Transverse colon (tissue), 4 donors: ENCODE results near the gene BTG3.

ENCODE experiments used
- POLR2AphosphoS5 ChIP-seq, 3 donors: sonication (generic); formaldehyde crosslinking; IDR thresholded peaks; one replicate each; pipeline ENCODE4 v1.6.1; 2016; ENCODE audit warnings: antibody characterized with exemption in 3 of 3
- TF ChIP-seq, protein P1 (sequence below), 5 experiments: fragments of 200-600 bp in 3 of 5; fragments of 450-650 bp in 2 of 5; sonication (generic) in 3 of 5; IDR thresholded peaks; 1 replicate in 2 of 5; 2 replicates in 3 of 5; pipeline ENCODE4 v1.5.1; 2016 to 2017; ENCODE audit warnings: antibody characterized with exemption in 5 of 5, inconsistent platforms in 3 of 5, mild to moderate bottlenecking in 2 of 5, moderate library complexity in 1 of 5

DNA sequence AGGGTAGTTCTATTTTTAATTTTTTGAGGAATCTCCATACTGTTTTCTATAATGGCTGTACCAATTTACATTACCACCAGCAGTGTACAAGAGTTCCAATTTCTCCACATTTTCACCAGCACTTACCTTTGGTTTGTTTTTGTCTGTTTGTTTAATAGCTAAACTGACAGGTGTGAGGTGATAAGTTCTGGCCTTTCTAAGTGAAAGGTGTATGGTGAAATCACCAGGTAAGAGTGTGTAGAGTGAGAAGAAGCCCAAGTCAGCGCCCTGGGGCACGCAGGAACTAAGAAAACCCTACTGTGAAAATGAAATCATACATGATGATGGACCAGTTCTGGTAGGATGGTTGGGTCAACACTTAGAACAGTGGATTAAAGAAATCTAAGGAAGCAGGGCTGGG lies 34.5 kb downstream of the BTG3 start:
- TF ChIP-seq, protein P1, sequence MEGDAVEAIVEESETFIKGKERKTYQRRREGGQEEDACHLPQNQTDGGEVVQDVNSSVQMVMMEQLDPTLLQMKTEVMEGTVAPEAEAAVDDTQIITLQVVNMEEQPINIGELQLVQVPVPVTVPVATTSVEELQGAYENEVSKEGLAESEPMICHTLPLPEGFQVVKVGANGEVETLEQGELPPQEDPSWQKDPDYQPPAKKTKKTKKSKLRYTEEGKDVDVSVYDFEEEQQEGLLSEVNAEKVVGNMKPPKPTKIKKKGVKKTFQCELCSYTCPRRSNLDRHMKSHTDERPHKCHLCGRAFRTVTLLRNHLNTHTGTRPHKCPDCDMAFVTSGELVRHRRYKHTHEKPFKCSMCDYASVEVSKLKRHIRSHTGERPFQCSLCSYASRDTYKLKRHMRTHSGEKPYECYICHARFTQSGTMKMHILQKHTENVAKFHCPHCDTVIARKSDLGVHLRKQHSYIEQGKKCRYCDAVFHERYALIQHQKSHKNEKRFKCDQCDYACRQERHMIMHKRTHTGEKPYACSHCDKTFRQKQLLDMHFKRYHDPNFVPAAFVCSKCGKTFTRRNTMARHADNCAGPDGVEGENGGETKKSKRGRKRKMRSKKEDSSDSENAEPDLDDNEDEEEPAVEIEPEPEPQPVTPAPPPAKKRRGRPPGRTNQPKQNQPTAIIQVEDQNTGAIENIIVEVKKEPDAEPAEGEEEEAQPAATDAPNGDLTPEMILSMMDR (IDR thresholded peaks at IDR 0.05), result no peak
- TF ChIP-seq POLR2AphosphoS5 (IDR thresholded peaks at IDR 0.05), result no peak
